HG03175 (cell line): ENCODE results near the gene C9orf78.

Experiments used
- ATAC-seq: cut with Tn5 transposase; IDR thresholded peaks from one replicate; pipeline ENCODE4 v1.9.1; 2021; ENCODE audit warnings: mild to moderate bottlenecking, moderate library complexity; ENCODE audit not compliant: unreplicated experiment

The C9orf78 gene

GRCh38 chr9:129845373-129845772 is 10.3 kb upstream of the C9orf78 start:
- ATAC-seq, result no peak

- no peak for ATAC-seq
Observed at GRCh38 chr9:129841071-129841470, 6.0 kb upstream of the C9orf78 start.

- ATAC-seq, result no peak
Observed at GRCh38 chr9:129840034-129840433, 5.0 kb upstream of the C9orf78 start.

GRCh38 chr9:129839324-129840023 is 4.4 kb upstream of the C9orf78 start:
- ATAC-seq, result no peak

- no peak for ATAC-seq
Observed at GRCh38 chr9:129838707-129839259, 3.7 kb upstream of the C9orf78 start.

GRCh38 chr9:129836311-129837007 is 1.4 kb upstream of the C9orf78 start:
- ATAC-seq, result no peak

GRCh38 chr9:129835860-129836223 is 767 bp upstream of the C9orf78 start:
- ATAC-seq, result no peak

- no peak for ATAC-seq
Observed at GRCh38 chr9:129834489-129835127, 467 bp downstream of the C9orf78 start.

GRCh38 chr9:129832982-129833381 is 2.1 kb downstream of the C9orf78 start:
- ATAC-seq, result no peak

GRCh38 chr9:129828969-129829368 is 6.1 kb downstream of the C9orf78 start:
- no peak for ATAC-seq

GRCh38 chr9:129828051-129828450 is 7.0 kb downstream of the C9orf78 start:
- no peak for ATAC-seq

GRCh38 chr9:129826759-129827158 is 8.3 kb downstream of the C9orf78 start:
- no peak for ATAC-seq

- no peak for ATAC-seq
Observed at GRCh38 chr9:129826344-129826743, 8.7 kb downstream of the C9orf78 start.

- peak; percentile 90 for ATAC-seq
Observed at GRCh38 chr9:129823935-129824601, 11.0 kb downstream of the C9orf78 start, which contains the start of gene TOR1A. TOR1A (minus strand) TSS chr9:129824136; CDS start chr9:129824085, 51 bp downstream.

- no peak for ATAC-seq
Observed at GRCh38 chr9:129823542-129823934, 11.5 kb downstream of the C9orf78 start.

- ATAC-seq, result no peak
Observed at GRCh38 chr9:129822898-129823541, 12.1 kb downstream of the C9orf78 start.

- no peak for ATAC-seq
Observed at GRCh38 chr9:129816501-129817435, 18.3 kb downstream of the C9orf78 start.

- ATAC-seq, result no peak
Observed at GRCh38 chr9:129815278-129815677, 19.8 kb downstream of the C9orf78 start.

- no peak for ATAC-seq
Observed at GRCh38 chr9:129814432-129815223, 20.4 kb downstream of the C9orf78 start.
